GM18517 (cell line): ENCODE measurements around the gene SLX4IP.

Experiments used
- ATAC-seq: cut with Tn5 transposase; IDR thresholded peaks from one replicate; pipeline ENCODE4 v1.9.1; 2021; ENCODE audit warnings: mild to moderate bottlenecking, moderate library complexity; ENCODE audit not compliant: unreplicated experiment

SLX4IP gene

DNA sequence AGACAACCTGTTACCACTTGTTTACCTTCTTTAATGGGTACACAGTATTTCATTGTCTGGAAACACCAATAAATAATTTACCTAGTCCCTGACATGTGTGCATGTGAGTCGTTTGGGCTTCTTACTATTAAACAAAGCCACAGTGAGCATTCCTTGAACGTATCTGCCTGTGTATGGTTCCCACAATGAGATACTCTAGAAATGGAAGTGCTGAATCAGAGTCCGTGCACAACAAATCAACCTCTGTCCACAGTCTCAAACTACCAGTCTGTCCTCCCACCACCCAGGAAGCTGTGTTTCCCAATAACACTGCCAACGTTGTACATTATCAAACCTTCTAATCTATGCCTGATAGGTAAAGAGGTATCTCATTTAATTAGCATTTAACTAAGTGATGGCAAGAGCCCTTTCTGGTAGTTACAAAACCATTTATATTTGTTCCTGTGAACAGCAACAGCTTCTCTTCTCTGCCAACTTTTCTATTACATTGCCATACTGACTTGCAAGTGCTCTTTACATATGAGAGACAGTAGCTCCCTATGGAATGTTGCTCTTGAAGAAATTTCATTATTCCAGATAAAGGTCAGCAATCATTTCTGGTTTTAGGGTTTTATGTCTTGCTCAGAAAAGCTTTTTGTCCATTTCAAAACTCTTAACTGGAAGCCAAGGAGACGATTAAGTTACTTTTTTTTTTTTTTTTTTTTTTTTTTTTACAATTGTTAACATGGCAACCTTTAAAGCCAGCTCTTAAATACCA lies 223.9 kb downstream of the SLX4IP start:
- ATAC-seq = no peak

- ATAC-seq = no peak
Measured at GRCh38 chr20:10659651-10660601, 224.8 kb downstream of the SLX4IP start.

DNA sequence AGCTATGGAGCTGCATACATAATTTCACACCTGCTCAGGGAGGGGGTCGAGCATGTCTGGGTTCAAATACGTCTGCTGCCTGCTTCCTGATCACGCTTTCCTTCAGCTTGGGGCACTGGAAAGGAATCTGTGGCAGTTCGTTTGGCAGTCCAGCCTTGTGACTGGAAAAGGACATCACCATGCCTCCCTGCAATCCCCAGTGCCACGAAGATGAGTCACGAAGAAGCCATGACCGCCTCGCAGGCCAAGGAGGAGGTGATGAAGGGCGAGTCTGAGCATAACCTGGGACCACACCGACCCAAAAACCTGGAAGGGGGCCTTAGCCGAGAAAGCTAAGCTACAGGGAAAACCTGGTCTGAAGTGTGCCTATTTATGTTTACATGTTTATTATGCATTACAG lies 225.6 kb downstream of the SLX4IP start:
- ATAC-seq = no peak

GRCh38 chr20:10661261-10661660 lies 226.2 kb downstream of the SLX4IP start:
- no peak for ATAC-seq

- ATAC-seq = no peak
Measured at GRCh38 chr20:10662151-10662550, 227.0 kb downstream of the SLX4IP start.

DNA sequence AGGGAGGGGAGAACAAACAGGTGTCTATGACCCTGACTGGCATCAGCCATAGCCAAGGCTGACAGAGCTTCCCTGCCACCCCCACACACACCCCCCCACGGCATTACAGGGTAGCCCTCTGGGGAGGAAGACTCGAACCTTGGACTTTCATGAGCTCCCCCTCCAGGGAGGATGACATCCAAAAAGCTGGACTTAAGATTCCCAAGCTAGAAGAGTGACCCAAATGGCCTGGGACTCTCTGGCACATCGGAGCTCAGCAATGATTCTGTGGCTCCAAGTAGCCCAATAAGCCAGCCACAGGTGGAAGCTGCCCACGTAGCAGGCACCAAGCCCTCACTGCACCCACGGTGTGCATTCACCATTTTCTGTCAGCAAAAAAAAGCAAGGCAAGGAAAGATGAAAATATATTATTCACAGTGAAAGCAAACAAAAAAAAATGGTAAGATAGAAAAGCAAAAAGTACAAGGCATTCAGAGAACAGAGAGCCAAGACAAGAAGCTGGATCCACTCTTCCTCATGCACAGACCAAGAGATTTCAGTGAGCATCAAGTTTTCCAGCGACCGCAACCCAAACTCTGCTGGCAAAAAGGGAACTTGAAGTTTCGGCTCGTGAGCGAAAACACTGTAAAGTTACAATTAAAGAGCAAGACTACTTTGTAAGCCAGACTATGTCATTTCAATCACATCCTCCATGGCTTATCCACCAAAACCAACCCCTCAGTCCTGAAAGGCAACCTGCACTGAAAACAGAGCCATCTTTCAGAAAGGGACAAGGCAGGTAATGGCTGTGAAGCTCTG lies 227.8 kb downstream of the SLX4IP start:
- ATAC-seq = no peak

DNA sequence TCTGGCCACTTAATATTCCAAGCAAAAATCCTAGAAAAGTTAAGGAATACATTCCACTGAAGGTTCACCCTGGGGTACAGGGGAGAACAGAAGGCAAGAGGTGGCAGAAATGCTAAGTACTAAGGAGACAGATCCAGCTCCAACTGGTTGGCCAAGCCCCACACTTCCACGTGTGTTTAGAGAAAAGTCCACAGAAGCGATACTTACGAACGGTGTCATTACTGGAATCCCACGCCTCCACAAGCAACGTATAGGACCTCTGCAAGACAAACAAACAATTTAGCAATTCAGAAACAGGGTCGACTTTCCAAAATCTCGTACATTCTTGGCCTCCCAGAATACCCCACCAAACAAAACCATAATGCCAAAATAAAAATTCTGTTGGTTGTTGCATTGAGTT lies 228.7 kb downstream of the SLX4IP start:
- no peak for ATAC-seq

GRCh38 chr20:10665027-10665561 lies 230.0 kb downstream of the SLX4IP start:
- ATAC-seq = no peak

- no peak for ATAC-seq
Measured at GRCh38 chr20:10665791-10666190, 230.7 kb downstream of the SLX4IP start.

GRCh38 chr20:10666221-10667076 lies 231.3 kb downstream of the SLX4IP start:
- no peak for ATAC-seq

- ATAC-seq = no peak
Measured at GRCh38 chr20:10667077-10667401, 231.9 kb downstream of the SLX4IP start.

GRCh38 chr20:10667560-10668167 lies 232.6 kb downstream of the SLX4IP start:
- no peak for ATAC-seq

DNA sequence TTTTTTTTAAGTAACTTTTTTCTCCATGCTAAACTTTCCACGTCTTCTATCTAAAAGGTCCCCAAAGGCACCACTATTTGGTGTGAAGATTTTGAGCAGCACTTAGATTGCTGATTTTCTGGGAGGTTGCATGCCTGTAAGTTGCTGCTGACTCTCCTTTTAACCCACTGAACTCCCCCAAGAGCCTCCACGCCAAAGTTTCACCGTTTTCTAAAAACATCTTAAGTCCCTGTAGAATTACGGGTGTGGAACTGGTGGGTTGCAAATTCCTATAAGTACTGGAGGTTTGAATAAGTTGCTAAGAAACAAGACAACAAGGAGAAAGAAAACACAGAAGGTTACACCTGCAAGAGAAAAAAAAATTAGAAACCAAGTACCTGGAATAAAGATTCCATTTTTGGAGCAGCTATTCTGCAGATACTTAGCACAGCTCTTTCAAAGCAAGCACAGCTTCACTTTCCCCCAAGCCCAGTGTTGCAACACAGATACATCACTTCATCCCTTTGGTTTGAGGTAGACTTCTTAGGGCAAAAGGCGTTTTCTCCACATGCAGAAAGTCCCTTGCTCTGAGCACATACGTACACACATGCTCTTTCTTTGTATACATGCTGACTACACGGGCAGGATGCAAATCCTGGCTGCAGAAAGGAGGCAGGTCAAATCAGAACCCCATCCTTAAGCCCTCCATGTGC lies 233.7 kb downstream of the SLX4IP start:
- ATAC-seq = no peak

DNA sequence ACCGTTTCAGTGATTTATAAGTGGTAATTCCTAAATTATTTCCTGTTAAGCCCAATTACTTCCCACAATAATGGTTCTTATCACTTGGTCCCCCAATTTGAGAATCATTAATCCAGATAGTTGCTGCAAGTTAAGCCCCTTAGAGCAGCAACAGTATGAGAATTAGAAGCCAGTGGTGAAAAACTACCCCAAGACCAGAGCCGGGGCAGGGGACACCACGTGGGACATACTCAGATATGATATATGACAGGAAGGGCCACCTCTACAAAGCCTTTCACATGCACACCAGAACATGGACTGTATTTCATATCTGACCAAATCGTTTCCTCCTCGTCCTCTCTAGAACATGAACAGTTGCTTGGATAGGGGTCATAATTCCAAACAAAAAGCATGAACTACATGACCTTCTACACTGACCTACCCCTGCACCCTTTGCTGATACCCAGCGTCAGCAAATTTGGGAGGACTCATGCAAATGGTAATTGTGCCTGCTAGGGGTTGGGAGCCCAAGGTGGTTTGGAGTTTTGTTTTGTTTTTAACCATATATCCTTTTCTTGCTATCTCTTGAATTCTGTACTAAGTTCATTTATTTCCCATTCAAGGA lies 234.8 kb downstream of the SLX4IP start:
- no peak for ATAC-seq

- peak; percentile 39 for ATAC-seq
Measured at GRCh38 chr20:10670501-10671220, 235.6 kb downstream of the SLX4IP start.

DNA sequence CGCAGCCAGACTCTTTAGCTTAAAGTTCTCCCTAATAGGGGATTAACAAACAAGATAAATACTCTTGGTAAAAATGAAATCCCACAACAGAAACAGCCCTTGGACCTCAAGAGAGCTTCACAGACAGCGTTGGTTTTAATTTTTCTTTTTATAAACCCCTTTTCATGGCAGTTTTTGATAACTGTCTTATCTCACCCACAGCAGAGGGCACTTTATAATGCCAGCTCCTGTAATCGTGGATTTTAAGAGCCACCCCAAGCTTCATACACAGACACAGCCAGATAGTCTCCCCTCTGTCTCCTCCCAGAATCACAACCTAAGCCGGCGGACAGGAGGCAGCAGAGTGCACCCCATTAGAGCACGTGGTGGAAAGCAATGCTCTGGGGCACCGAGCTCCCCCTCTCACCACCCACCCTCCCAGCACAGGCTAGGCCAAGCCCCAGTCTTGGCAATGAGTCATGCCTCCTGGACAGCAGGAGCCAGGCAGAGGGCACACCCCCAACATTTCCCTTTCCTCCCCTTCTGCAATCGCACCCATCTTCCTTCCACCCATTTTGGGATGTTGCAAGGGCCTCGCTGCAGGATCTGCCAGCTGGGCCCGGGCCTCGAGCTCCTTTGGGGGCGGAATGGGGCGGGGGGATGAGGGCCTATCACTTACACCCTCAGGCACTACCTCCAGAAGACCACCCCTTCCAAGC lies 236.3 kb downstream of the SLX4IP start:
- ATAC-seq = peak; percentile 43

- ATAC-seq = no peak
Measured at GRCh38 chr20:10671919-10672623, 237.0 kb downstream of the SLX4IP start.
